WTC11 (cell line): ENCODE measurements around the gene ZFPM1.

Source experiments
- ATF3 ChIP-seq: sonication (generic); formaldehyde crosslinking; conservative IDR thresholded peaks from 2 replicates; pipeline ENCODE4 v1.8.1; 2022; ENCODE audit warnings: mild to moderate bottlenecking, missing genetic modification reagents
- CBFB ChIP-seq: sonication (generic); formaldehyde crosslinking; IDR thresholded peaks from 2 replicates; pipeline ENCODE4 v1.8.1; 2022; ENCODE audit warnings: mild to moderate bottlenecking, low read depth, missing genetic modification reagents
- CTCF ChIP-seq: fragments of 200-600 bp; IDR thresholded peaks from 2 replicates; pipeline ENCODE4 v1.8.0; 2022; ENCODE audit warnings: antibody characterized with exemption
- EMX1 ChIP-seq: fragments of 250-450 bp; sonication (Bioruptor Pico); IDR thresholded peaks from 2 replicates; pipeline ENCODE4 v1.8.0; 2021; ENCODE audit warnings: mild to moderate bottlenecking
- GRHL2 ChIP-seq: fragments of 250-450 bp; sonication (Bioruptor Pico); IDR thresholded peaks from 2 replicates; pipeline ENCODE4 v1.8.0; 2022; ENCODE audit warnings: mild to moderate bottlenecking, moderate library complexity; ENCODE audit not compliant: insufficient replicate concordance, severe bottlenecking
- IRF2 ChIP-seq: sonication (generic); formaldehyde crosslinking; IDR thresholded peaks from 2 replicates; pipeline ENCODE4 v1.8.0; 2022; ENCODE audit warnings: low read depth, missing genetic modification reagents, borderline replicate concordance
- MYBL2 ChIP-seq: sonication (generic); formaldehyde crosslinking; IDR thresholded peaks from 2 replicates; pipeline ENCODE4 v1.8.1; 2023; ENCODE audit warnings: mild to moderate bottlenecking, moderate library complexity, missing genetic modification reagents
- RELA ChIP-seq: sonication (generic); formaldehyde crosslinking; IDR thresholded peaks from 2 replicates; pipeline ENCODE4 v1.8.1; 2022; ENCODE audit warnings: missing genetic modification reagents, mild to moderate bottlenecking, borderline replicate concordance
- TEAD4 ChIP-seq: sonication (generic); formaldehyde crosslinking; IDR thresholded peaks from 2 replicates; pipeline ENCODE4 v1.8.0; 2022; ENCODE audit warnings: mild to moderate bottlenecking, missing genetic modification reagents
- TP53 ChIP-seq: sonication (generic); formaldehyde crosslinking; IDR thresholded peaks from 2 replicates; pipeline ENCODE4 v1.8.1; 2023; ENCODE audit warnings: mild to moderate bottlenecking, missing genetic modification reagents

- TF ChIP-seq IRF2, result no peak
- TF ChIP-seq CBFB (CRISPR knock-in tag), result no peak
- no peak for TF ChIP-seq GRHL2 (CRISPR knock-in tag)
- TF ChIP-seq MYBL2 (CRISPR knock-in tag), result no peak
- no peak for TF ChIP-seq TP53
- TF ChIP-seq ATF3, result no peak
- no peak for TF ChIP-seq TEAD4 (CRISPR knock-in tag)
- no peak for TF ChIP-seq CTCF
- no peak for TF ChIP-seq RELA
- TF ChIP-seq EMX1 (CRISPR knock-in tag), result no peak
Measured at GRCh38 chr16:88429387-88430184, 23.5 kb upstream of the ZFPM1 start.
